Lower leg skin (tissue), 4 donors: Measurements from ENCODE around the gene TMEM145. TPM values are rescaled to one million over a fixed set of nuclear protein-coding genes. Genes with fewer than 3 reads are reported as not detected.

Source experiments
- DNase-seq, 2 donors: peaks; one replicate each; pipeline ENCODE4 v3.0.0-alpha.2; 2019; ENCODE audit warnings: low spot score in 2 of 2
- H3K4me3 ChIP-seq: fragments of 200-600 bp; sonication (generic); 2 replicates; pipeline ENCODE4 v1.5.1; 2017; ENCODE audit warnings: mild to moderate bottlenecking, low read depth; ENCODE audit not compliant: poor library complexity, severe bottlenecking
- CTCF ChIP-seq, 3 donors: fragments of 450-650 bp; IDR thresholded peaks; one replicate each; pipeline ENCODE4 v1.5.1; 2016; ENCODE audit warnings: antibody characterized with exemption in 3 of 3, mild to moderate bottlenecking in 3 of 3, moderate library complexity in 2 of 3
- POLR2A ChIP-seq, 2 donors: fragments of 450-650 bp; IDR thresholded peaks; one replicate each; pipeline ENCODE4 v1.6.1; 2016 to 2017; ENCODE audit warnings: antibody characterized with exemption in 2 of 2, mild to moderate bottlenecking in 1 of 2, moderate library complexity in 1 of 2
- WGBS, 2 donors: methylation state at CpG; one replicate each; pipeline ENCODE4 v1.1.5; 2018; 5-methylcytosine and 5-hydroxymethylcytosine counted together
- intact Hi-C: fragments of 100-400 bp; cut with DNase I; formaldehyde crosslinking; loops from one replicate; pipeline ENCODE4 v1.15.0; 2023; ENCODE audit warnings: low total_unique reads
- total RNA-seq, 4 donors: library from RNA; depleted of rRNA; stranded (reverse); fragments of >200 nt; gene quantifications; one replicate each; pipeline ENCODE4 v1.1.0, GENCODE V29; 2016

The TMEM145 gene
- total RNA-seq, 4 donors from 2014 or later, result 0.88 TPM; not detected in 3

- intact Hi-C loops, result no loop called here
- H3K4me3 ChIP-seq, result no peak overlapping the region
- 92% methylated on average over 7 of the region's 7 CpGs for WGBS, 2 donors
- TF ChIP-seq CTCF (IDR thresholded peaks at IDR 0.05), result no peak
- no peak for TF ChIP-seq POLR2A (IDR thresholded peaks at IDR 0.05)
- no peak for DNase-seq
These were observed 48.4 kb downstream of the TMEM145 start for GRCh38 chr19:42361545-42361910.

GRCh38 chr19:42362342-42362741, 49.2 kb downstream of the TMEM145 start:
- TF ChIP-seq CTCF (IDR thresholded peaks at IDR 0.05), result no peak
- no peak for TF ChIP-seq POLR2A (IDR thresholded peaks at IDR 0.05)
- intact Hi-C loops, result no loop called here
- no peak for DNase-seq
- H3K4me3 ChIP-seq, result no peak overlapping the region
- 97% methylated on average over 14 of the region's 14 CpGs for WGBS, 2 donors

GRCh38 chr19:42362891-42363440, 49.9 kb downstream of the TMEM145 start:
- H3K4me3 ChIP-seq, result no peak overlapping the region
- DNase-seq, result no peak
- intact Hi-C loops, result no loop called here
- 90 to 93% methylated on average over 11 to 13 of the region's 13 CpGs for WGBS, 2 donors
- TF ChIP-seq POLR2A (IDR thresholded peaks at IDR 0.05) (no peak), CTCF (IDR thresholded peaks at IDR 0.05) (no peak)

- no peak overlapping the region for H3K4me3 ChIP-seq
- TF ChIP-seq CTCF (IDR thresholded peaks at IDR 0.05) (no peak), POLR2A (IDR thresholded peaks at IDR 0.05) (no peak)
- intact Hi-C loops, result no loop called here
- no peak for DNase-seq
- 88 to 89% methylated on average over 17 of the region's 17 CpGs for whole genome bisulfite sequencing, 2 donors
These were observed 50.7 kb downstream of the TMEM145 start for GRCh38 chr19:42363614-42364346.

GRCh38 chr19:42366673-42367072, 53.6 kb downstream of the TMEM145 start:
- no peak for TF ChIP-seq POLR2A (IDR thresholded peaks at IDR 0.05)
- no peak for TF ChIP-seq CTCF (IDR thresholded peaks at IDR 0.05)
- WGBS, 2 donors, result 73 to 83% methylated on average over 1 of the region's 1 CpG
- no peak overlapping the region for H3K4me3 ChIP-seq
- intact Hi-C loops, result no loop called here
- DNase-seq, result no peak
